GM19452 (cell line): ENCODE measurements around the gene GPN2.
"Not testable (repeated sequence)": the region's sequence is repeated elsewhere in the genome, so short reads cannot be mapped to it uniquely, and the experiment has no call there.

Source experiments
- ATAC-seq: cut with Tn5 transposase; IDR thresholded peaks from one replicate; pipeline ENCODE4 v1.9.1; 2021; ENCODE audit not compliant: unreplicated experiment

Gene GPN2

GRCh38 chr1:26861286-26861701, 28.8 kb downstream of the GPN2 start:
- ATAC-seq, result no peak

GRCh38 chr1:26858891-26859640, 31.0 kb downstream of the GPN2 start:
- no peak for ATAC-seq

- ATAC-seq, result no peak
These were observed 31.9 kb downstream of the GPN2 start for GRCh38 chr1:26858160-26858559.

GRCh38 chr1:26857473-26858060, 32.5 kb downstream of the GPN2 start:
- no peak for ATAC-seq

- ATAC-seq, result no peak
These were observed 33.2 kb downstream of the GPN2 start for GRCh38 chr1:26856604-26857469.

- no peak for ATAC-seq
These were observed 33.9 kb downstream of the GPN2 start for GRCh38 chr1:26856181-26856580.

- no peak for ATAC-seq
These were observed 34.4 kb downstream of the GPN2 start for GRCh38 chr1:26855636-26856035.

GRCh38 chr1:26854906-26855305, 35.2 kb downstream of the GPN2 start:
- ATAC-seq, result no peak

- ATAC-seq, result no peak
These were observed 36.5 kb downstream of the GPN2 start for GRCh38 chr1:26853600-26853999.

- no peak for ATAC-seq
These were observed 36.9 kb downstream of the GPN2 start for GRCh38 chr1:26853156-26853555.

- no peak for ATAC-seq
These were observed 37.4 kb downstream of the GPN2 start for GRCh38 chr1:26852701-26853100.

GRCh38 chr1:26851106-26851684, 38.9 kb downstream of the GPN2 start:
- no peak for ATAC-seq

GRCh38 chr1:26848941-26849774, 40.9 kb downstream of the GPN2 start:
- ATAC-seq, result no peak

- no peak for ATAC-seq
These were observed 41.6 kb downstream of the GPN2 start for GRCh38 chr1:26848499-26848898.

GRCh38 chr1:26847826-26848225, 42.3 kb downstream of the GPN2 start:
- not testable (repeated sequence) for ATAC-seq

- no peak for ATAC-seq
These were observed 45.5 kb downstream of the GPN2 start for GRCh38 chr1:26844424-26845196.

GRCh38 chr1:26839779-26840178, 50.3 kb downstream of the GPN2 start:
- ATAC-seq, result no peak

- peak; percentile 11 for ATAC-seq
These were observed 50.8 kb downstream of the GPN2 start for GRCh38 chr1:26839339-26839722.

- peak; percentile 86 for ATAC-seq
These were observed 51.4 kb downstream of the GPN2 start for GRCh38 chr1:26838474-26839338.
